Lower leg skin (tissue), 3 donors: Measurements from ENCODE around the gene MTF2.

Source experiments
- CTCF ChIP-seq, 3 donors: fragments of 450-650 bp; IDR thresholded peaks; one replicate each; pipeline ENCODE4 v1.5.1; 2016; ENCODE audit warnings: antibody characterized with exemption in 3 of 3, mild to moderate bottlenecking in 3 of 3, moderate library complexity in 2 of 3
- POLR2A ChIP-seq, 2 donors: fragments of 450-650 bp; IDR thresholded peaks; one replicate each; pipeline ENCODE4 v1.6.1; 2016 to 2017; ENCODE audit warnings: antibody characterized with exemption in 2 of 2, mild to moderate bottlenecking in 1 of 2, moderate library complexity in 1 of 2

GRCh38 chr1:93078203-93078602 lies 880 bp upstream of the MTF2 start:
- TF ChIP-seq CTCF (IDR thresholded peaks at IDR 0.05) (no peak), POLR2A (IDR thresholded peaks at IDR 0.05) (no peak)
